Measurements from ENCODE around the gene TNIK. TPM values are rescaled to one million over a fixed set of nuclear protein-coding genes. Genes with fewer than 3 reads are reported as not detected.

Gene TNIK
- total and polyA plus RNA-seq, 10 donors, result 0.85 to 34.5 (median 14.1) TPM

DNA sequence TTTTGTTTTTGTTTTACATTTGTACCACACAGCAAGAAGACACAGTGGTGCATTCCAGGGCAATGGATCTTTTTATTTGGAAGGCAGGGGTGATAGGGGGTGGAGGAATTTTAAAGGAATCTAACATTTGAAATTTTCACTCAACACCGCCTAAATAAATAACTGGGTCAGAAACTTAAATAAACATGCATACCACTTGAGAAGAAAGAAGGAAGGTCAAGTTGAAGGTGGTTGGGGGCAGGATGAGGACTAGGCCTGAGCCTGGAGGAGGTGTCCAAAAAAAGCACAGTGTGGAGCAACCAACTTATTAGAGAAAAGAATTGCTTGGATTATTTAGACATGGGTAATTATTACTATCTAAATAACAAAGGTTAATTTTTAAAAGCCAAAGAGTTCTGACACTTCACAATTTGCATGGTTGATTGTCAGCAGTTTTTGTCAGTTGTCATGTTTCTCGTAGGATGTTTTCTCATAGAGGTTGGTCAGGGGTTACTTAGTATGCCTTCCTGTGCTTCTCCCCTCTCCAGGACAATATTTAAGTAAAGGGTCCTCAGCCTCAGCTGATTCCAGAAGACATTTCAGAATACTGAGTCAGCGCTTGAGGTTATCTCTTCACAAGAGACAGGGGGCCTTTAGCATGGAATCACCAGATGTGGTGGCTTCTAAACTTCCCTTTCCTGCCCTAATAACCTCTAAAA, 260.0 kb downstream of the TNIK start:
- intact Hi-C loops (cut with DNase I; ENCODE audit: low total_unique reads), result no loop called here
- TF ChIP-seq, protein P1, sequence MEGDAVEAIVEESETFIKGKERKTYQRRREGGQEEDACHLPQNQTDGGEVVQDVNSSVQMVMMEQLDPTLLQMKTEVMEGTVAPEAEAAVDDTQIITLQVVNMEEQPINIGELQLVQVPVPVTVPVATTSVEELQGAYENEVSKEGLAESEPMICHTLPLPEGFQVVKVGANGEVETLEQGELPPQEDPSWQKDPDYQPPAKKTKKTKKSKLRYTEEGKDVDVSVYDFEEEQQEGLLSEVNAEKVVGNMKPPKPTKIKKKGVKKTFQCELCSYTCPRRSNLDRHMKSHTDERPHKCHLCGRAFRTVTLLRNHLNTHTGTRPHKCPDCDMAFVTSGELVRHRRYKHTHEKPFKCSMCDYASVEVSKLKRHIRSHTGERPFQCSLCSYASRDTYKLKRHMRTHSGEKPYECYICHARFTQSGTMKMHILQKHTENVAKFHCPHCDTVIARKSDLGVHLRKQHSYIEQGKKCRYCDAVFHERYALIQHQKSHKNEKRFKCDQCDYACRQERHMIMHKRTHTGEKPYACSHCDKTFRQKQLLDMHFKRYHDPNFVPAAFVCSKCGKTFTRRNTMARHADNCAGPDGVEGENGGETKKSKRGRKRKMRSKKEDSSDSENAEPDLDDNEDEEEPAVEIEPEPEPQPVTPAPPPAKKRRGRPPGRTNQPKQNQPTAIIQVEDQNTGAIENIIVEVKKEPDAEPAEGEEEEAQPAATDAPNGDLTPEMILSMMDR (IDR thresholded peaks at IDR 0.05 in 8 of 11, conservative IDR thresholded peaks at IDR 0.05 in 3 of 11), result no peak
- TF ChIP-seq POLR2A (IDR thresholded peaks at IDR 0.05) (no peak), POLR2AphosphoS5 (IDR thresholded peaks at IDR 0.05) (no peak)
- no peaks in the 10 kb centered on the region for H3K4me1 ChIP-seq
- DNase-seq, result no peak
- peaks cover 0 to under 1% (median 0%) of the 10 kb centered on the region in 8 donors for H3K9me3 ChIP-seq
- H3K4me3 ChIP-seq, result no peak overlapping the region
- H3K27me3 ChIP-seq (replicated peaks in 1 of 7), result no peaks in the 10 kb centered on the region
- no peaks in the 10 kb centered on the region for H3K36me3 ChIP-seq
- H3K27ac ChIP-seq, result no peak overlapping the region
- 62 to 84% (median 77%) methylated on average over 3 of the region's 3 CpGs for WGBS, 5 donors

DNA sequence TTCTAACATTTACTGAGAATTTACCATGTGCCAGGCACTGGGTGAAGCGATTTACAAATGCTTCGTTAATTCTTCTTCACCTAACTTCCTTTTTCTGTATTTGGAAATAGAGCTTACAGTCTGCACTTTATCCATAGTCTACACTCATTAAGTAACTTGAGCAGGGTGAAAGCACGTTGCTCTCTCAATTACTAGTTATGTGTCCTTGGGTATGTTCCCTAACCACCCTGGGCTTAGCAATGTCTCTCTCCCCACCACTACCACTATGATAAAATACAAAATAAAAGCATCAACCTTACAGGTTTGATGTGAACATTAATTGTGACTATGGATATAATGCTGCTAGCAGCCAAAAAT, 260.8 kb downstream of the TNIK start:
- intact Hi-C loops (cut with DNase I; ENCODE audit: low total_unique reads), result no loop called here
- Histone ChIP-seq H3K27ac (no peak overlapping the region), H3K4me1 (no peaks in the 10 kb centered on the region), H3K9me3 (no peaks in the 10 kb centered on the region), H3K36me3 (no peaks in the 10 kb centered on the region), H3K27me3 (replicated peaks in 1 of 7) (no peaks in the 10 kb centered on the region), H3K4me3 (no peak overlapping the region)
- no peak for DNase-seq
- TF ChIP-seq, protein P1 (IDR thresholded peaks at IDR 0.05 in 8 of 11, conservative IDR thresholded peaks at IDR 0.05 in 3 of 11), result no peak
- no peak for TF ChIP-seq POLR2AphosphoS5 (IDR thresholded peaks at IDR 0.05)
- 48 to 80% (median 74%) methylated on average over 3 of the region's 3 CpGs for WGBS, 5 donors

DNA sequence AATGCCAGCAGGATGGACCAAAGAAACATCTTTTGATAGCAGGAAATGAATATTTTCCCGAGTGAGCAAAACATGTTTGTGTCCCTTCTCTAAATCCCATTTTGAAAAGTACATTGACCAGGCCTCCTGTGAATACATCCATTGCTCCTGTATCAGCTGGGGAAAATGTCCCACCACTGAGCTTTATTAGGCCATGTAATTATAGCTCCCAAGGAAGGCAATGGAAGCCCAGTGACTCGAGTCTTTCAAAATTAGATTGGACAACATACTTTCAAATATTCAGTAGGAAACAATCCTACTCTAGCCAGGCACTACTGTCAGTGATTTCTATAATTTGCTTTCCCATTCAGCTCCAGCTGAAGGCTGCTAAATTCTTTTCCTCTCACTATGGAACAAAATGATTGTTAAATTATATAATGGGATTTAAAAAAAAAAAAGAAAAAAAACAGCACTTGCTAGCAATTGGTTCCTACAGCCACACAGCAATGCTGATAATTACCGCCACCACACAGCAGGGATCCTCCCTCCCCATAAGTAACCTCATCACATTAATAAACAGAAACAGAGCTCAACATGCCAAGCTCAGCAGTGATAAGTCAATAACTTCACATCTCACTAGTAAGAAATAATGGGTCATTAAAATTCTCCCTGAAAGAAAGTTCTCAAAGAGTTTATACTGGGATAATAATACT, 261.3 kb downstream of the TNIK start:
- H3K27me3 ChIP-seq (replicated peaks in 1 of 7), result no peaks in the 10 kb centered on the region
- TF ChIP-seq POLR2A (IDR thresholded peaks at IDR 0.05) (no peak), POLR2AphosphoS5 (IDR thresholded peaks at IDR 0.05) (no peak)
- TF ChIP-seq, protein P1 (IDR thresholded peaks at IDR 0.05 in 8 of 11, conservative IDR thresholded peaks at IDR 0.05 in 3 of 11), result no peak
- no peaks in the 10 kb centered on the region for H3K4me1 ChIP-seq
- H3K9me3 ChIP-seq, result no peaks in the 10 kb centered on the region
- no peak overlapping the region for H3K4me3 ChIP-seq
- H3K36me3 ChIP-seq, result no peaks in the 10 kb centered on the region
- WGBS, 5 donors, result 83 to 91% (median 84%) methylated on average over 3 of the region's 3 CpGs
- intact Hi-C loops (cut with DNase I; ENCODE audit: low total_unique reads), result no loop called here
- H3K27ac ChIP-seq, result no peak overlapping the region
- no peak for DNase-seq

DNA sequence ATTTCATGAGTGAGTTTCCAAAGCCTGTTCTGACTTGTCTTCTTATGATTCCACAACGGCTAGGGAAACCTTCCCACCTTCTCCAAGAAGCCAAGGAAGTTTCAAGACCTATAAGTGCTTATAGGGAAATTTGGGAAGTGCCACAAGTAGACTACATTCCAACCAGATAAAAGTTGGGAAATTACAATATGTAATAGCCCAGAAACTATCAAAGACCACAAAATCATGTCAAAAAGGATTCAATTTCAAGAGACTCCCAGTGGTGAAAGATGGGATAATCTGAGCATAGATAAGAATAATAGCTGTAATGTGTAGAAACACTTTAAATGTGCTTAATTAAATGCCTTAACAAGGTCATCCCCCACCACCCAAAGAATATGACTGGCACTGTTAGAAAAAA, 264.5 kb downstream of the TNIK start:
- no peaks in the 10 kb centered on the region for H3K4me1 ChIP-seq
- no peaks in the 10 kb centered on the region for H3K9me3 ChIP-seq
- TF ChIP-seq POLR2A (IDR thresholded peaks at IDR 0.05) (no peak), POLR2AphosphoS5 (IDR thresholded peaks at IDR 0.05) (no peak)
- TF ChIP-seq, protein P1 (IDR thresholded peaks at IDR 0.05 in 8 of 11, conservative IDR thresholded peaks at IDR 0.05 in 3 of 11), result no peak
- no peaks in the 10 kb centered on the region for H3K36me3 ChIP-seq
- 88 to 94% (median 90%) methylated on average over 1 of the region's 1 CpG for WGBS, 5 donors
- DNase-seq, result no peak
- intact Hi-C loops (cut with DNase I; ENCODE audit: low total_unique reads), result no loop called here
- no peak overlapping the region for H3K4me3 ChIP-seq
- H3K27me3 ChIP-seq (replicated peaks in 1 of 7), result no peaks in the 10 kb centered on the region
- no peak overlapping the region for H3K27ac ChIP-seq
